ENCODE data around the gene TOMM5.

GRCh38 chr9:37540634-37541033, 51.8 kb downstream of the TOMM5 start:
- TF ChIP-seq EZH2 (IDR thresholded peaks at IDR 0.05; ENCODE audit: low read length, unreplicated experiment) (no peak), CTCF (conservative IDR thresholded peaks at IDR 0.05; ENCODE audit: low read depth, low read length) (no peak), EZH2phosphoT487 (IDR thresholded peaks at IDR 0.05; ENCODE audit: borderline replicate concordance, low read length) (no peak)

Data from PC-3 (cell line).